OCI-LY1 (cell line): Measurements from ENCODE around the gene PALB2.

ENCODE experiments used
- H2AFZ ChIP-seq: fragments of 200-600 bp; sonication (generic), shearing (Covaris generic); 2 replicates; pipeline ENCODE4 v1.6.0; 2014; ENCODE audit warnings: antibody characterized with exemption, mild to moderate bottlenecking, low read length
- H3F3A ChIP-seq: fragments of 200-600 bp; sonication (generic), shearing (Covaris generic); 2 replicates; pipeline ENCODE4 v1.6.0; 2014; ENCODE audit warnings: mild to moderate bottlenecking, antibody characterized with exemption, low read length, moderate library complexity; ENCODE audit not compliant: insufficient read depth
- H3K27ac ChIP-seq: fragments of 200-600 bp; sonication (generic); 2 replicates; pipeline ENCODE4 v1.5.1; 2014; ENCODE audit warnings: low read length, mixed run types, mild to moderate bottlenecking, low read depth; ENCODE audit not compliant: poor library complexity, severe bottlenecking
- H3K27me3 ChIP-seq: fragments of 200-600 bp; sonication (generic); 2 replicates; pipeline ENCODE4 v1.6.0; 2014; ENCODE audit warnings: antibody characterized with exemption, mild to moderate bottlenecking, low read length, moderate library complexity; ENCODE audit not compliant: insufficient read depth
- H3K36me3 ChIP-seq: fragments of 200-600 bp; sonication (generic); 2 replicates; pipeline ENCODE4 v1.6.1; 2014; ENCODE audit warnings: mild to moderate bottlenecking, antibody characterized with exemption, low read length, moderate library complexity, mixed read lengths; ENCODE audit not compliant: insufficient read depth
- H3K4me1 ChIP-seq: fragments of 200-600 bp; sonication (generic); 2 replicates; pipeline ENCODE4 v1.5.1; 2014; ENCODE audit warnings: mild to moderate bottlenecking, low read length, moderate library complexity; ENCODE audit not compliant: insufficient read depth, severe bottlenecking
- H3K4me2 ChIP-seq: fragments of 200-600 bp; sonication (generic), shearing (Covaris generic); 2 replicates; pipeline ENCODE4 v1.6.1; 2014; ENCODE audit warnings: low read length
- H3K4me3 ChIP-seq: fragments of 200-600 bp; sonication (generic); 2 replicates; pipeline ENCODE4 v1.5.1; 2014; ENCODE audit warnings: low read length, low read depth, mild to moderate bottlenecking, mixed read lengths; ENCODE audit not compliant: poor library complexity, severe bottlenecking
- H3K79me2 ChIP-seq: fragments of 200-600 bp; shearing (Covaris generic); 2 replicates; pipeline ENCODE4 v1.6.1; 2016; ENCODE audit warnings: mixed run types, low read length, mixed read lengths; ENCODE audit not compliant: insufficient read depth
- H3K9ac ChIP-seq: fragments of 200-600 bp; sonication (generic), shearing (Covaris generic); 2 replicates; pipeline ENCODE4 v1.6.1; 2014; ENCODE audit warnings: mild to moderate bottlenecking, low read length, mixed read lengths
- H3K9me2 ChIP-seq: fragments of 200-600 bp; sonication (generic), shearing (Covaris generic); 2 replicates; pipeline ENCODE4 v1.6.1; 2014; ENCODE audit warnings: low read depth, mild to moderate bottlenecking, low read length, mixed read lengths
- H3K9me3 ChIP-seq: fragments of 200-600 bp; shearing (Covaris generic); 2 replicates; pipeline ENCODE4 v1.6.1; 2014; ENCODE audit warnings: low read length, mixed read lengths
- H4K20me1 ChIP-seq: fragments of 200-600 bp; sonication (generic), shearing (Covaris generic); 2 replicates; pipeline ENCODE4 v1.6.0; 2016; ENCODE audit warnings: mild to moderate bottlenecking, low read length; ENCODE audit not compliant: insufficient read depth
- CTCF ChIP-seq: fragments of 200-600 bp; sonication (generic), shearing (Covaris generic); IDR thresholded peaks from 2 replicates; pipeline ENCODE4 v1.5.1; 2017; ENCODE audit warnings: mild to moderate bottlenecking, antibody characterized with exemption, low read length, moderate library complexity, mixed read lengths
- EZH2 ChIP-seq: fragments of 200-600 bp; sonication (generic), shearing (Covaris generic); IDR thresholded peaks from 2 replicates; pipeline ENCODE4 v1.8.0; 2017; ENCODE audit warnings: borderline replicate concordance, mixed run types, mild to moderate bottlenecking, antibody characterized with exemption, low read length, moderate library complexity, mixed read lengths

The PALB2 gene

GRCh38 chr16:23668225-23668624 lies 27.1 kb upstream of the PALB2 start:
- H3K9me3 ChIP-seq = no peaks in the 10 kb centered on the region
- no peak overlapping the region for H3K4me3 ChIP-seq
- no peaks in the 10 kb centered on the region for H3K27me3 ChIP-seq
- no peaks in the 10 kb centered on the region for H3K4me1 ChIP-seq
- H3K9ac ChIP-seq = no peak overlapping the region
- H3K9me2 ChIP-seq = no peaks in the 10 kb centered on the region
- H3K4me2 ChIP-seq = no peak overlapping the region
- no peak for TF ChIP-seq CTCF
- TF ChIP-seq EZH2 = no peak
- H3F3A ChIP-seq = no peaks in the 10 kb centered on the region
- no peaks in the 10 kb centered on the region for H3K79me2 ChIP-seq
- H3K27ac ChIP-seq = no peak overlapping the region
- peaks cover 73% of the 10 kb centered on the region for H3K36me3 ChIP-seq
- H2AFZ ChIP-seq = no peak overlapping the region
- no peaks in the 10 kb centered on the region for H4K20me1 ChIP-seq

- Histone ChIP-seq H2AFZ (no peak overlapping the region), H3K9ac (no peak overlapping the region), H3K27me3 (no peaks in the 10 kb centered on the region), H3K4me1 (no peaks in the 10 kb centered on the region), H3K4me3 (no peak overlapping the region), H4K20me1 (no peaks in the 10 kb centered on the region), H3K27ac (no peak overlapping the region), H3K9me3 (no peaks in the 10 kb centered on the region), H3K79me2 (no peaks in the 10 kb centered on the region), H3K9me2 (no peaks in the 10 kb centered on the region), H3K4me2 (no peak overlapping the region), H3F3A (no peaks in the 10 kb centered on the region), H3K36me3 (peaks cover 80% of the 10 kb centered on the region)
- TF ChIP-seq CTCF (no peak), EZH2 (no peak)
These were observed 26.2 kb upstream of the PALB2 start for GRCh38 chr16:23667355-23667659.

- Histone ChIP-seq H3K9ac (no peak overlapping the region), H4K20me1 (no peaks in the 10 kb centered on the region), H3K79me2 (no peaks in the 10 kb centered on the region), H3K9me3 (no peaks in the 10 kb centered on the region), H3K27me3 (no peaks in the 10 kb centered on the region), H3K4me3 (no peak overlapping the region), H3K36me3 (peaks cover 83% of the 10 kb centered on the region), H3K4me1 (no peaks in the 10 kb centered on the region), H3K27ac (no peak overlapping the region), H3K4me2 (no peak overlapping the region), H2AFZ (no peak overlapping the region), H3K9me2 (no peaks in the 10 kb centered on the region), H3F3A (no peaks in the 10 kb centered on the region)
- TF ChIP-seq EZH2 (no peak), CTCF (no peak)
These were observed 25.7 kb upstream of the PALB2 start for GRCh38 chr16:23666571-23667354.
